Midbrain (tissue), 1 donor: ENCODE results near the gene RNF181.
A peak's percentile ranks its signal among the peaks of the same experiment; 100 is the strongest.
"Not testable (repeated sequence)": the region's sequence is repeated elsewhere in the genome, so short reads cannot be mapped to it uniquely, and the experiment has no call there.

ENCODE experiments used
- DNase-seq: peaks from one replicate; lab custom pipeline; 2025; lab: John Stamatoyannopoulos, UW

Gene RNF181

DNA sequence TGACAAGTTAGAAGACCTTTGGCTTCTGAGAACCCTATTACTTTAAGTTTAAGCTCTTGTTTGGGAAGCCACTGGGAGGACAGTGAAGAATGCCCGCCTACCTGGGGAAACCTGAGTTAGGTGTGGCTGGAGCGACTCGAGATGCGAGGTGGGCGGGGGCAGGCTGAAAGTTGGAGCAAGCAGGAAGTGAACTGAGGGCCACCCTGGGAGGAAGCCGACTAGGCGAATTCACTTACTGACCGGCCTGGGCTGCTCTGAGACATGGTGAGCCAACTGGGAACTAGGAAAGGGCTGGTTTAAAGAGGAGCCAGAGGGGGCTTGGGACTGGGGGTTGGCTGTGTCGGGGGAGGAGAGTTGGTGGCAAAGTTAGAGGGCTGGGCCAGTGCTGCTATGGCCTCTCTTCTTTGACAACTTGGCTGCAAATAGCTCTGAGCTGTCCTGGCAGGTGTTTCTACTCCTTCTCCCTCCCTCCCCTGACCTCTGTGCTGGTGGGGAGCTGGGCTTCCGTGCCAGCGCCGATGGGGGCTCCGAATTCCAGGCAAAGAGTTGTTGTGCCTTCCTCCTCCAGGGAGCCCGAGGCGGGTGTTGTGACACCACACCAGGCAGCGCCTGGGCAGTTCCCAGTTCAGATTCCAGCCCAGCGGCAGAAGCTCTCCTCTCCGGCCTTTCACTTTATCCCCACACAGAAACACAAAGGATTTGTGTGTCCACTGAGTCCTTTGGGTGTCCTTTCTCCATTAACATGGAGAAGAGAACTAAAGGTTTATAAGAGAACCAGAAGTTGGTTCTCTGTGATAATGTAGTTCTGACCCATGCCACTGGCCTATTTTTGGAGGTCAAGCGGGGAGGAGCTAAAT lies 17.9 kb upstream of the RNF181 start, which contains the start of gene VAMP8:
TSS of gene VAMP8 (plus strand) at position 201 of the 857 bp plus-strand sequence. CDS start at position 262, 61 bp downstream.
- DNase-seq, result no peak

DNA sequence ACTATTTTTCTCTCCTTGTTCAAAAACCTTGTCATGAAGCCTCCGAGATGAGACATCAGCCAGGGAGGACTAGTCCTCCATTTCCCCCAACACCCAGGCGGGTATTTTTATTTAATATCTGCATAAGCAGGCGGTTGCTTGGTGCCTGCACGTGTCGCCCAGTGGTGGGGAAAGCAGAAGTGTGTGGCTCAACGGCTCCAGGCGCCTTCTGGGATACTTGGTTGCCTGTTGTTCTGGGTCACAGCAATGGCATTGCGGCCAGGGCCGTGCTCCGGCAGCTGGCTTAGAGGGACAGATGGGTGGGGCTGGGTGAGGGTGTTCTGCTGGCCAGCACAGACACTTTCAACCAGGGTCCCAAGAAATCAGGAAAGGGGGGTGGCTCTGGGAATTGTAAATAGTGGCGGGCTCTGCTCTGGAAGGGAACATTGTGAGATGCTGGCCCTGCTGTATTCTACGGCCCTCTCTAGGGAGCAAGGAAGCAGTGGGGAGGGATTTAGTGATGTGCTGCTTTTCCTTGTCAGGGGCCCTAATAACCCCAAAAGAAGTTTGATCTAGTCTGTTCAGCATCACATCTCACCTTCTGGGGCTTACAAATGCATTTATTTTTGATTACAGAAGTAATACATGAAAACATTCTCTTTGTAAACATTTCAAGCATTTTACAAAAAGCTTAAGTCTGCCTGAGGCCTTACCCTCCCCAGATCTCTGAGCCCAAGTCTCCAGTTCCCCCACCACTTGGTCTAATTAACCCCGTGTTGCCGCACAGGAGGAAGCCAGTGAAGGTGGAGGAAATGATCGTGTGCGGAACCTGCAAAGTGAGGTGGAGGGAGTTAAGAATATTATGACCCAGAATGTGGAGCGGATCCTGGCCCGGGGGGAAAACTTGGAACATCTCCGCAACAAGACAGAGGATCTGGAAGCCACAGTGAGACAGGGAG lies 17.0 kb upstream of the RNF181 start:
- DNase-seq, result no peak

DNA sequence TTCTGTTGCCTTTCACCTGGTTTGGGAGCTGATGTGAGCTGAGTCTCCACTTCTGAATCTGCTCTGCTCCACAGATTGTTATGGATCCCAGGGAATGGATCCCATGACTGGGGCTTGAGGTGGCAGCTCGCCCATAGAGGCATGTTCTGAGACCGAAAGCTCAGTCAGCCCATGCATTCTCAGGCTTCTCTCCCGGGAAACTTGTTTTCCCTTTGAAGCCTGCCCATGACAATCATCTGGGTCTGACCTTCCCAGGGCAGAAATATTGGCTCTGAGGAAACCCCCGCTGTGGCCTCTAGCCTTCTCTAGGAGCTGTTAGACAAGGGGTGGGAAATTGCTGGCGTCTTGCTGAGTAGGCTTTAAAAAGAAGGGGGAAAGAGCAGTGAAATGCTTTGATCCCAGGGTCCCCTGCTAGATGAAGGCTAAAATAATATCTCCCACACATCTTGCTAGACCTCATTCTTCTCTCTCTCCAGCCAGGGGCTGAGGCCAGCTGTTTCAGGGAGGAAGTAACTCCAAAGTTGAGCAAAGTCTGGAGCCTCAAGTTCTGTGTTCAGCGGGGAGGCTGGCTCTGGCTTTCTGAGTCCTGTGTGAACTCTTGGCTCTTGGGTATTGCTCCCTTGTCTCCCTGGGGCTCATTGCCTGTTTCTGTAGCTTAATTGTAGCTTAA lies 16.1 kb upstream of the RNF181 start:
- no peak for DNase-seq

DNA sequence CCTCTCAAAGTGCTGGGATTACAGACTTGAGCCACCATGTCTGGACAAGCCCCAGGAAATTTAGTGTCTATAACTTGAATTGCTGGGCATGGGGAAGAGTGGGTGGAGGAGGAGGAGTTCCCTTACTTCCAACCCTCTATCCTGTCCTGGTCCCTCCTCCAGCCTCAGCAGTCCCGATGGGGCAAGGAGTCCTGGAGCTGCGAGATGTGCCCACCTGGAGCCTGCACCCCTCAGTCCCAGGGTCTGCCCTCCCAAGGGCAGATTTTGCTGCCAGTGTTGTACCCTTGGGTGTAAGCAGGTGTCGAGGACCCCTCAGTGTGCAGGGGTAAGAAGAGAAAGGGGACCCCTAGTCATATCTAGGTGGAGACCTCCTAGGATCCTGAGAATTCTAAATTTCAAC lies 15.3 kb upstream of the RNF181 start:
- no peak for DNase-seq

DNA sequence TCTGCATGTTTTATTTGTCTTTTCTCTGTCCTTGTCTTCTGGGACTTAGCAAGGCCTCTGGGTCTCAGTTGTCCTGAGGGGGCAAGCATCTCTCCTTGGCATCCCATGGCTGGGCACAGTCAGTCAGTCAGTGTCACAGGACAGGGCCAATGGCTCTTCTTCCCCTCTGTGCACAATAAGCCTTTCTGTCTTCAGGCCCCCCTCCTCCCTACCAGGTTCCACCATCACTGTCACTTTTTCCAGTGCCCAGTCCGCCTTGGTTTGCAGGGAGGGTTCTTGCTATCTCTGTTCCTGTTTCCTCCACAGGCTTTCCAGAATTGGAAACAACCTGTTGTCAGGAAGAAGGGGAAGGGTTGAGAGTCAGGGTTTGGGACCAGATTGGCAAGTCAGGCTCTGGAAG lies 13.1 kb upstream of the RNF181 start:
- DNase-seq, result no peak

DNA sequence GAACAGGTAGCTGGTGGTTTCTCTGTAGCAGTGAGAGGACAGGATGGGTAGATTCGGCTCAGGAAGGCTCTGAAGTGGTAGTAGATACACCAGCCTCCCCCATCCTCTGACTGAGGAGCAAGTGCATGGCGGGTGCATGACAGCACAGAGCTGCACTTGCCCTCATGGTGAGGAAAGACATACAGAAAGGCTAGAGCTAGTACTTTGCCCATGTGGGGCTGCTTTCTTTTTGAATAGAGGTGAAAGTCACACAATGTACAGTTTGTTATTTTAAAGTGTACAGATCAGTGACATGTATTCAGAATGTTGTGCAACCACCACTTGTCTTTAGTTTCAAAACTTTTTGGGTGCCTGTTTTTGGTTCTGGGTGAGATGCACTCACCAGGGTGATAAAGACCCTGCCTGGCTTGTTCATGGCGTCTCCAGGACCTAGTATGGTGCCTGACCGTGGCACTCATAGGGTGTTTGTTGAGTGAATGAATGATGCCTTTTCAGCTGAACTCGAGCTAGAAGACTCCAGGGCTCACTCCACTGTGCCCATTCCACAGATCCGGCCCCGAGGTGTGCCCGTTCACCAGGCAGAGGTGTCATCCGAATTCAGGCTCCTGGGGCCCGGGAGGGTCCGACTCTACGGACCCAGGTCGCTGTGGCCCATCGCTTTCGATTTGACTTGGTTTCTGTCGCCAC lies 11.7 kb upstream of the RNF181 start:
- DNase-seq, result no peak

DNA sequence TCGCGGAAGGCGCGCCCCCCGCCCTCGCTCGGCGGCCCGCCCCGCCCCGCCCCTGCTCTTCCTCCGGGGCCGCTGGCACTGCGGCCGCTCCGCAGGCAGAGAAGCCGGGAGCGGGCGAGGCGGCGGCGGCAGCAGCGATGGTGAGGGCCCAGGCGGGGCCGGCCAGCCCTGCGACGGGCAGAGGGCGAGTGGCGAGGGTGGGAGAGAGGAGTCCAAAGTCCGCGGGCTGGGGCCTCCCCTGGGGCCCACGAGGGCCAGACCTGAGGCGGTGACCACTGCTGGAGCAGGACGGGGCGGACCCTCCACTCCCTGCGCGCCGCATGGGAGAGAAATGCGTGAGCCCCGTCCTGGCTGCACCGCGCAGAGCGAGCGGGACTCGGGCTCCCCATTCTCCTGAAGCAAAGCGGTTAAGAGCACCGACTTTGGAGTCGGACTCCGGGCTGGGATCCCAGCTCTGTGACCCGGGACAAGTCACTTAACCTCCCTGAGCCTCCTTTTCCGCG lies 11.1 kb upstream of the RNF181 start, which contains the start of gene VAMP5:
TSS of gene VAMP5 (plus strand) at position 78 of the 503 bp plus-strand sequence. CDS start at position 138, 60 bp downstream.
- DNase-seq, result no peak

DNA sequence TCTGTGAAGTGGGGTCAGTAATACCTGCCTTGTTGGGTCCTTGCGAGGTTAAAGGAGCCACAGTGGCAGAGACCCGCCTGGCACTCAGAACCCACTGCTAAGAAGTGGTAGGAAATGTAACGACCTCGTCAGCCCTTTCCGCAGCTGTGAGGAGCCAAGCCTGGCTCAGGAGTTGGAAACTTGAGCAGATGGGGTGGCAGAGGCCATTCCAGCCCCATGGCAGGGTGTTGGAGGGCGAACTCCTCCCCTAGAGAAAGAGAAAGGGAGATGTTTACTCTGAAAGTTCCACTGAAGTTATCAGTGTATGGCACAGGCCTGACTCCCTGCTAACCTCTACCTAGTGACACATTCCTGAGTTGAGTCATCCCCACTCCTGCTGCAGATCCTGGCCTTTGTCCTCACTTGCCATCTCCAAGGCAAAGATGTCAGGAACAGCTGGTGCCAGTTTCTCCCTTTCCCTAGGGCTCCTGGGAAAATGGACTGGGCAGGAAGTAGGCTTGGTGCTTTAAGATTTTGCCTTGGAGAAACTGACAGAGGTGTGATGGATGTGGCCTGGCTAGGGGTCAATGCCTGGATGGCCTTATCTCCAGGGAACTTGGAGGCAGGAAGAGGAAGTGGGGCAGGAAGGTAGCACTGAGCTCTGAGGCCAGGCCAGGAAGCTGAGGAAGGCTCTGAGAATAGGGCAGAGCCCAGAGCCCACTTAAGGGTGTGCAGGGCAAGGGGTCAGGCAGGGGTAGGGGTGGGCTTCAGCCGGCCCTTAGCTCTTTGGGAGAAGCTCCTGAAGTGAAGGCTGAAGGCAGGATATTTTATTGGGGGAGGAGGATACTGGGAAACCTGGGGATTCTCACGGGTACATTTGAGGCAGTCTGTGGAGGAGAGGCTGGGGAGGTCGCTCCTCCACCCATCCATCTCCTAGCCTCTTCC lies 10.4 kb upstream of the RNF181 start:
- no peak for DNase-seq

DNA sequence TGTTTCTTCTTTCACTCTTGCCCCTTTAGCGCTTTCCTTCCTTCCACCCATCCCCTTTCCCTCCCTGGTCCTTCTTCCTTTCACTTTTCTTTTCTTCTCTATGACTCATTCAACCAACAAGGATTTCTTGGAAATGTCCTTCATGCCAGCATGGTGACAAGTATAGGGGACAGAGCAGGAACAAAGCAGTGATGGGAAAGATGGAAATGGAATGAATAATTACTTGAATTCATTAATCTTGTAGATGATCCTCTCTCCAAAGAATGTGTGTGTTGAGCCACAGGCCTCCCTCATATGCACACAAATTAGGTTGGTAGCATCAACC lies 9.8 kb upstream of the RNF181 start:
- no peak for DNase-seq

DNA sequence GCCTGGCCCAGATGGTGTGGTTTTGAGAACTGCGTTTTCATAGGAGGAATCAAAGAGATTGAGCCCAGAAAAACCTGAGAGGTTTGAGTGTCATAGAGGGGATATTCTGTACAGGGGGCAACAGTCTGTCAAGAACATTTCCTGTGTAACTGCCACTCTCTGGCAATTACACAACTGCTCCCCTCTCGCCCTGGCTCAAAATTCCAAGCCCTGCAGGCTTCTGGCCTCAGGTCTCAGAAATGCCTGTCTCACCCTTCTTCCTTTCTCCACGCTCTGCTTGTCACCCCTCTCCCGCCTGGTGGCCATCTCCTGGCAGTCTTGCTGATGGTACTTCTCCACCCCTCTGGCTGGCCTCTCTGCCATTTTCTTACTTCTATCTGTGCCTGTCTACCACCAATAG lies 7.3 kb upstream of the RNF181 start:
- DNase-seq, result no peak

DNA sequence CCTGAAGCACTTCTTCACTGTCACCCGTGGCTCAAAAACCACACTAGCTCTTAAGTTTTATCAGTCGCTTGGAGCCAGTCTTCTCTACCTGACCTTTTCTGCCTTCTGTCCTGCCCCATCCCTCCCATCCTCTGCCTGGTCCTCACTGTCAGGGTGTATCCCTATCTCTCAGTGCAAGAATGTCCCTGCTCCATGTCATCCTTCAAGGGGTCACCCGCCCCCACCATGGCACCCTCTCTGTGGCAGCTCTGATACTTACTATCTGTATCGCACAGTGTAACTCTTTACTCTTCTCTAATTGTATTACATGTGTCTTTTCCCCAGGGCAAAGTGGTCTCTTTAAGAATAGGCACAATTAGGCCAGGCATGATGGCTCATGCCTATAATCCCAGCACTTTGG lies 6.9 kb upstream of the RNF181 start:
- no peak for DNase-seq

DNA sequence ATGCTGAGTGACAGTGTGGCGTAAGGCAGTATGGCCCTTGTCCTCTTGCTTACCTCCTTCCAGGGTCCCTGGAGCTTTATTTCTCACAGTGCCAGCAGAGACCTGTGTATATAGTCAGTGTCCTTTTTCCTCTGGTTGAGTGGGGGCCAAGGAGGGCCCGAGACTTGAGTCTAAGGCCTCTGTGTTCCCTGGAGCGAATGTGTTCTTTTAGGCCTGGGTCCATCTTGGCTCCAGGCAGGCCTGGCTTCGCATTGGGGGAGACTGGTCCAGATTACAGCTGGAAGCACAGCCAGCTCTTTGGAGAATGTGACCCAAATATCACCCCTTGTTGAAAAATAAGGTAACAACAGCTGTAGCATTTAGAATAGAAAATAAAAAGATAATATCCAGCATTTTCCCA lies 6.4 kb upstream of the RNF181 start:
- no peak for DNase-seq

DNA sequence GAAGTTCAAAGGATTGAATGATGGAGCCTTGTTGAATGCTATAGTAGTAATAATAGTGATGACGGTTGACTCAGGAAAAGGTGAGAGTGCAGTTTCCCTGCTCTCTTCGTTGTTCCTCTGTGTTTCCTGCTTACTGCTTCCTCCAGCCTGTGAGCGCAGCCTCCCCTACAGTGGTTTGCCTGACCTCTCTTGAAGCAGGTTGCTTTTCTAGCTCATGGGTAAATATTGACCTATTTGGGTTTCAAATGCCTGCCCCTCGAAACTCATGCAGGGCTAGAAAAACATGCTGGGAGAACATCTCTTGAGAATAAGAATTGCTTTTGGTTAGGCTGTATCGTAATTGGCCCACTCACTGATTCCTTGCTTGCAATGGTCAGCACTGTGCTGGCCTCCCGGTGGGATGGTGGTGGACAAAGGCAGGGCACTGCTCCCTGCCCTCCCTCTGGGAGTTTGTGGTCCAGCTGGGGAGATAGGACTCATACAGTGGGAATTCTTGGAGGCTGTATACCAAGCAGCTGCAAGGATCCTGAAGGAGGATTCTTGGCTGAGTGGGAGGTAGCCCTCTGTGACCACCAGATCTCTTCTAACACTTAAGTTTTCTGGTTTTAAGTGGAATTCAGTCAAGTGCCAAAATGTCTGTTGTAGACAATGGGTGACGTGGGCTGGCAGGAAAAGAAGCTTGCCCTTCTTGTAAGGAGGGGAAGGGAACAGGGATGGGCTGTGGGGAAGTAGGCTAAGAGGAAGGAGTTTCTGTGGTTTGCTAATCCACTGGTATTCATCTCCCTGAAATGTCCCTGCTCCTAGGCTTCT lies 5.4 kb upstream of the RNF181 start:
- no peak for DNase-seq

DNA sequence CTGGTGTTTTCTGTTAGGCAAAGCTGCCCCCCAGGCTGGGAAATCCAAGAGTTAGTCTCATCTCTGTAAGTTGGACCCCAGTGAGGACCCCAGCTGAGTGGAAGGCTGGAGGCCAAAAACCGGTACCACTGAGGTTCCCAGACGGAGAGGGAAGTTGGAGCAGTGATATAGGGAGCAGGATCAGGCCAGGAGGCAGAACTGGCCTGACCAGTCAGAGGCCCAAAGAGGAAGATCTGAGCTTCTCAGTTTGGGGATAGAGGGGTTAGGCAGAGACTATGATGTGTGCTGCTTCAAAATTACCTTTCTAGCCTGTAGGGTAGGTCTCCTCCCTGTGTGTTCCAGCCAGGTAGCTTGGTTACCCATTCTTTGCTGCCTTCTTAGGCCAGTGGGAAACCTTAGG lies 4.6 kb upstream of the RNF181 start:
- no peak for DNase-seq

DNA sequence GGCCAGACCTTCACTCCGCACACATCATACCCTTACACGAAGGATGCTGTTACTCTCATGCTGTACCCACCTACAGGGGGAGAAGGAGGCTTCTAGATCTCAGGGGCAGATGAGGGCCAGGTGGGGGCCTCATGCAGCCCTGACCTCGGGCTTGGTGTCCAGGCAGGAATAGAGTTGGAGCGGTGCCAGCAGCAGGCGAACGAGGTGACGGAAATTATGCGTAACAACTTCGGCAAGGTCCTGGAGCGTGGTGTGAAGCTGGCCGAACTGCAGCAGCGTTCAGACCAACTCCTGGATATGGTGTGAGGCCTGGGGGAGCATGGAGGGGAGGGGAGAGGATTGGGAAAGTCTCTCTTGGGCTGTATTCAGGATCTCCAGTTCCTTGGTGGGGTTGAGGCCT lies 4.0 kb upstream of the RNF181 start:
- no peak for DNase-seq

DNA sequence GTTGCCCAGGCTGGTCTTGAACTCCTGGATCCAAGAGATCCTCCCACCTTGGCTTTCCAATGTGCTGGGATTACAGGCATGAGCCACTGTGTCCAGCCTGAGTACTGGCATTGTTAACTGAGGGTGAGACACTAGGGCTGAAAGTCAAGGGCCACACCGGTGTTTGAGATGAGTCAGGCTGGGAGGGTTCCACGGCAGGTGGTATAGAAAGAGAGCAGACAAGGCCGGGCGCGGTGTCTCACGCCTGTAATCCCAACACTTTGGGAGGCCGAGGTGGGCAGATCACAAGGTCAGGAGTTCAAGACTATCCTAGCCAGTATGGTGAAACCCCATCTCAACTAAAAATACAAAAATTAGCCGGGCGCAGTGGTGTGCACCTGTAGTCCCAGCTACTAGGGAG lies 3.2 kb upstream of the RNF181 start:
- DNase-seq, result not testable (repeated sequence)

DNA sequence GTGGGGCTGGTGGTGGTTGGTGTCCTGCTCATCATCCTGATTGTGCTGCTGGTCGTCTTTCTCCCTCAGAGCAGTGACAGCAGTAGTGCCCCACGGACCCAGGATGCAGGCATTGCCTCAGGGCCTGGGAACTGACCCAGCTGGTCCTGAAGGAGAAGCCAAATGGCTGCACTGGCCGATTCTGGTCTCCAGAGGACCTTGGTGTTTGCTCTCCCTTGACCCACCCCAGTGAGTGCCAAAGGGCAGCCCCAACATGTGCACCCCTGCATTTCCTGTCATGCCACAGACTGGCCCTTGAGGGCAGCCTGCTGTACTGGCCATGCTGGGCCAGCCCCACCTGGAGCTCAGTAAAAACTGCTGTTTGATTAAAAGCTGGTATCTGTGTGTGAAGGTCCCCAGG lies 2.5 kb upstream of the RNF181 start:
- no peak for DNase-seq

DNA sequence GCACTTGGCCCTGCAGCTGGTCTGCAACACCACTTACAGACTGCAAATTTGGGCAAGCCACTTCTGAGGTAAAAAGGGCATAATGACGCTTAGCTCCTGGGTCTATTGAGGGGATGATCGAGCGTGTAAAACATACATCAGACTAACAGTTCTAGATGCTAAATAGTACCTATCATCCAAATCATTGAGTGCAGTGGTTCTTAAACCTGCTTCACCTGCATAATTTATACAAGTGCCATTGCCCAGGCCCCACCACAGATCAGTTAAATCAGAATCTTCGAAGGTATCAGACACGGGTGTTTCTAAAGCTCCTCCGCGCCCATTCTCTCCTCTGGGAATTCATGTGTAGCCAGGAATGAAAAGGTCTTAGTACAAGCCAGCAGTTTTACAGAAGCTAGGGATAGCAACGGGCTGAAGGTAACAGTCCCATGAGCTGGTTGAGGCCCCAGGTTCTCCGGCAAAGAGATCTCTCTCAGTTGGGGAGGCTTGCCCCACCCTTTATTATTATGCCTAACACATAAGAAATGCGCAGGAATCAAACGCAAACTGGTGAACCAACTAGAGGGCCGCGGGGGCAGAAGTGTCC lies 737 bp upstream of the RNF181 start:
- DNase-seq, result peak; percentile 71

DNA sequence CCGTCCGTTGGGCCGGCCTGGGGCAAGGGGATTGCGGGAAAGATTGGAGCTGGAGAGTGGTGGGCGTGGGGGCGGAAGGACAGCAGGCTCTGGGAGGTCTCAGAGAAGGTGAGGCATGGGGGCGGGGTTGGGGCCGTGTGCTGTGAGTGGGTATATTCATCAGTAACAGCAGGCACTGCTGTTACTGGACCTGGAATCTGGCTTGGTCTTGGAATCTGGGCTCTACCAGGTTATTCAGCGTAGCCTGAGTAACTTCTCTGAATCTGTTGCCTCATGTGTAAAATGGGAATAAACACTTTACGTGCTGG lies 435 bp downstream of the RNF181 start:
- DNase-seq, result no peak
